GM23248 (cell line): ENCODE measurements around the gene DENND2A.

Experiments
- EZH2 ChIP-seq: fragments of 200-600 bp; sonication (generic); IDR thresholded peaks from 2 replicates; pipeline ENCODE4 v1.6.1; 2018; ENCODE audit warnings: antibody characterized with exemption, mild to moderate bottlenecking; ENCODE audit not compliant: insufficient read depth, poor library complexity, severe bottlenecking
- EZH2phosphoT487 ChIP-seq: fragments of 200-600 bp; sonication (generic); IDR thresholded peaks from 2 replicates; pipeline ENCODE4 v1.6.1; 2018; ENCODE audit warnings: antibody characterized with exemption, moderate library complexity, mild to moderate bottlenecking, low read depth; ENCODE audit not compliant: insufficient read depth

GRCh38 chr7:140640727-140641523 is at the start of gene DENND2A:
- TF ChIP-seq EZH2, result no peak
- no peak for TF ChIP-seq EZH2phosphoT487
